ENCODE data around the gene TMCC1.

GRCh38 chr3:129756871-129757270 is 136.6 kb downstream of the TMCC1 start:
- no peak for TF ChIP-seq SP1 (IDR thresholded peaks at IDR 0.05)
- no peak for TF ChIP-seq LEF1 (IDR thresholded peaks at IDR 0.05; ENCODE audit: borderline replicate concordance)
- no peak for TF ChIP-seq PKNOX1 (IDR thresholded peaks at IDR 0.05)
- TF ChIP-seq SUZ12 (IDR thresholded peaks at IDR 0.05): no peak
- TF ChIP-seq BHLHE40 (IDR thresholded peaks at IDR 0.05; ENCODE audit: borderline replicate concordance): no peak
